HCT116 (cell line): ENCODE data around the gene STAU1.

Experiments used
- ATF3 ChIP-seq: IDR thresholded peaks from 2 replicates; pipeline ENCODE4 v1.6.1; 2012
- CBX3 ChIP-seq: IDR thresholded peaks from 2 replicates; pipeline ENCODE4 v1.6.1; 2012; ENCODE audit warnings: low read depth
- CTCF ChIP-seq, 3 experiments: fragments of 200-600 bp in 1 of 3; sonication (generic) in 1 of 3; IDR thresholded peaks in 2 of 3; conservative IDR thresholded peaks in 1 of 3; 2 replicates each; pipeline ENCODE4 v1.5.1; 2012 to 2017; ENCODE audit warnings: low read depth in 2 of 3, low read length in 2 of 3, antibody characterized with exemption in 1 of 3, borderline replicate concordance in 1 of 3, control low read depth in 1 of 3, mild to moderate bottlenecking in 1 of 3, mixed read lengths in 1 of 3, mixed run types in 1 of 3, moderate library complexity in 1 of 3; ENCODE audit not compliant: insufficient read depth in 1 of 3
- EGR1 ChIP-seq: IDR thresholded peaks from 2 replicates; pipeline ENCODE4 v1.6.1; 2012; ENCODE audit warnings: low read depth
- EZH2 ChIP-seq: fragments of 200-600 bp; sonication (generic); IDR thresholded peaks from 2 replicates; pipeline ENCODE4 v1.6.1; 2017; ENCODE audit warnings: antibody characterized with exemption, mixed run types
- EZH2phosphoT487 ChIP-seq: fragments of 200-600 bp; IDR thresholded peaks from 2 replicates; pipeline ENCODE4 v1.6.1; 2018; ENCODE audit warnings: antibody characterized with exemption, borderline replicate concordance
- FOSL1 ChIP-seq: IDR thresholded peaks from 2 replicates; pipeline ENCODE4 v1.6.1; 2012; ENCODE audit warnings: low read depth
- POLR2A ChIP-seq: IDR thresholded peaks from 2 replicates; pipeline ENCODE4 v1.7.0; 2011; ENCODE audit warnings: borderline replicate concordance; ENCODE audit not compliant: insufficient read depth, insufficient read length; ENCODE audit errors: extremely low read depth
- RAD21 ChIP-seq: IDR thresholded peaks from 2 replicates; pipeline ENCODE4 v1.6.1; 2012; ENCODE audit warnings: low read depth, mild to moderate bottlenecking
- REST ChIP-seq: IDR thresholded peaks from 2 replicates; pipeline ENCODE4 v1.6.1; 2012; ENCODE audit warnings: low read depth
- SIN3A ChIP-seq: IDR thresholded peaks from 2 replicates; pipeline ENCODE4 v1.6.1; 2012; ENCODE audit warnings: low read depth
- SP1 ChIP-seq: IDR thresholded peaks from 2 replicates; pipeline ENCODE4 v1.6.1; 2012; ENCODE audit warnings: low read depth
- SRF ChIP-seq: IDR thresholded peaks from 2 replicates; pipeline ENCODE4 v1.6.1; 2012; ENCODE audit warnings: low read depth
- YY1 ChIP-seq: IDR thresholded peaks from 2 replicates; pipeline ENCODE4 v1.6.1; 2011; ENCODE audit warnings: low read length, low read depth, moderate library complexity, mild to moderate bottlenecking; ENCODE audit not compliant: insufficient replicate concordance; ENCODE audit errors: extremely low read depth

DNA sequence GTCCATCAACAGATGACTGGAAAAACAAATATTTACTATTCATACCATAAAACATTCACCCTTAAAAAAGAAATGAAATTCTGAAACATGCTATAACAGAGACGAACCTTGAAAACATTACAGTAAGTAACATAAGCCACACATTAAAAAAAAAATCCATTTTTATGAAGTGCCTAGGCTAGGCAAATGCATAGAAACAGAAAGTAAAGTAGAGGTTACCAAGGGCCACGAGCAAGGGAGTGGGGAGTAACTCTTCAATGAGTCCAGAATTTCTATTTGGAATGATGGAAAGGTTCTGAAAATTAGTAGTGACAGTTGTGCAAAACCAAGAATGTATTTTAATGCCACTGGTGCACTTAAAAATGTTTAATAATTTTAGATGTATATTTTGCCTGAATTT lies 47.7 kb downstream of the STAU1 start:
- TF ChIP-seq POLR2A (no peak), YY1 (no peak), CTCF (IDR thresholded peaks at IDR 0.05 in 2 of 3, conservative IDR thresholded peaks at IDR 0.05 in 1 of 3; ENCODE audit: borderline replicate concordance in 1 of 3, insufficient read depth in 1 of 3, low read depth in 2 of 3, low read length in 2 of 3) (no peak), SRF (no peak), EZH2 (no peak), SIN3A (no peak), FOSL1 (no peak), CBX3 (no peak), RAD21 (no peak), REST (no peak), EGR1 (no peak), EZH2phosphoT487 (no peak), SP1 (no peak), ATF3 (no peak)
